ENCODE measurements around the gene AGAP2. TPM values are rescaled to one million over a fixed set of nuclear protein-coding genes. Genes with fewer than 3 reads are reported as not detected.
A peak's percentile ranks its signal among the peaks of the same experiment; 100 is the strongest.

The AGAP2 gene
- total RNA-seq, 1 donor from 2014 or later, result 1.5 TPM

- Histone ChIP-seq H3K4me3 (peak overlapping the region; percentile 67 to 77), H3K27me3 (no peaks in the 10 kb centered on the region), H3K27ac (peak overlapping the region; percentile 83), H3K4me1 (peaks cover 39% of the 10 kb centered on the region), H3K36me3 (peaks cover 0 to 32% of the 10 kb centered on the region in 2 donors), H3K9me3 (no peaks in the 10 kb centered on the region)
- DNase-seq (ENCODE audit: extremely low spot score in 2 of 2), result peak in 1 of 2 donors; percentile 93
- no peak for TF ChIP-seq POLR2AphosphoS5 (IDR thresholded peaks at IDR 0.05; ENCODE audit: insufficient read depth in 1 of 2, low read depth in 1 of 2)
- no peak for TF ChIP-seq CTCF (IDR thresholded peaks at IDR 0.05)
- no peak for TF ChIP-seq POLR2A (IDR thresholded peaks at IDR 0.05)
- intact Hi-C loops (cut with DNase I), result no loop called here
These were observed 12.9 kb upstream of the AGAP2 start for GRCh38 chr12:57751432-57751787.

- Histone ChIP-seq H3K36me3 (peaks cover 0 to 32% of the 10 kb centered on the region in 2 donors), H3K9me3 (no peaks in the 10 kb centered on the region), H3K27me3 (no peaks in the 10 kb centered on the region), H3K4me3 (peak overlapping the region; percentile 67 to 77), H3K4me1 (peaks cover 34% of the 10 kb centered on the region), H3K27ac (peak overlapping the region; percentile 83)
- TF ChIP-seq POLR2A (IDR thresholded peaks at IDR 0.05) (no peak), CTCF (IDR thresholded peaks at IDR 0.05) (no peak), POLR2AphosphoS5 (IDR thresholded peaks at IDR 0.05; ENCODE audit: insufficient read depth in 1 of 2, low read depth in 1 of 2) (no peak)
- intact Hi-C loops (cut with DNase I), result no loop called here
- DNase-seq (ENCODE audit: extremely low spot score in 2 of 2), result no peak
These were observed 12.3 kb upstream of the AGAP2 start for GRCh38 chr12:57750561-57751431.

- TF ChIP-seq POLR2A (IDR thresholded peaks at IDR 0.05) (no peak), CTCF (IDR thresholded peaks at IDR 0.05) (no peak), POLR2AphosphoS5 (IDR thresholded peaks at IDR 0.05; ENCODE audit: insufficient read depth in 1 of 2, low read depth in 1 of 2) (no peak)
- peaks cover 33% of the 10 kb centered on the region for H3K4me1 ChIP-seq
- intact Hi-C loops (cut with DNase I), result no loop called here
- peaks cover 0 to 32% of the 10 kb centered on the region in 2 donors for H3K36me3 ChIP-seq
- H3K27me3 ChIP-seq, result no peaks in the 10 kb centered on the region
- H3K9me3 ChIP-seq, result no peaks in the 10 kb centered on the region
- DNase-seq (ENCODE audit: extremely low spot score in 2 of 2), result no peak
- H3K4me3 ChIP-seq, result no peak overlapping the region
- no peak overlapping the region for H3K27ac ChIP-seq
These were observed 10.5 kb upstream of the AGAP2 start for GRCh38 chr12:57749061-57749460.

- Histone ChIP-seq H3K27ac (no peak overlapping the region), H3K27me3 (no peaks in the 10 kb centered on the region), H3K4me3 (peak overlapping the region; percentile 59 to 67), H3K4me1 (peaks cover 18% of the 10 kb centered on the region), H3K9me3 (no peaks in the 10 kb centered on the region), H3K36me3 (peaks cover 0 to 32% of the 10 kb centered on the region in 2 donors)
- TF ChIP-seq POLR2A (IDR thresholded peaks at IDR 0.05) (no peak), POLR2AphosphoS5 (IDR thresholded peaks at IDR 0.05; ENCODE audit: insufficient read depth in 1 of 2, low read depth in 1 of 2) (no peak), CTCF (IDR thresholded peaks at IDR 0.05) (no peak)
- DNase-seq (ENCODE audit: extremely low spot score in 2 of 2), result no peak
- intact Hi-C loops (cut with DNase I), result no loop called here
These were observed 7.5 kb upstream of the AGAP2 start for GRCh38 chr12:57746025-57746424.

GRCh38 chr12:57745485-57745881 lies 6.9 kb upstream of the AGAP2 start:
- no peak for DNase-seq (ENCODE audit: extremely low spot score in 2 of 2)
- Histone ChIP-seq H3K27me3 (no peaks in the 10 kb centered on the region), H3K4me3 (peak overlapping the region; percentile 59 to 67), H3K4me1 (peaks cover 14% of the 10 kb centered on the region), H3K9me3 (no peaks in the 10 kb centered on the region), H3K27ac (peak overlapping the region; percentile 90), H3K36me3 (peaks cover 0 to 32% of the 10 kb centered on the region in 2 donors)
- intact Hi-C loops (cut with DNase I), result no loop called here
- TF ChIP-seq POLR2A (IDR thresholded peaks at IDR 0.05) (no peak), CTCF (IDR thresholded peaks at IDR 0.05) (no peak), POLR2AphosphoS5 (IDR thresholded peaks at IDR 0.05; ENCODE audit: insufficient read depth in 1 of 2, low read depth in 1 of 2) (no peak)

All from vagina (tissue), 2 donors.